Metanephros (tissue), 1 donor: ENCODE measurements around the gene OR2W3. TPM values are rescaled to one million over a fixed set of nuclear protein-coding genes. Genes with fewer than 3 reads are reported as not detected.

ENCODE experiments used
- total RNA-seq: library from RNA; depleted of rRNA; stranded (reverse); fragments of >200 nt; gene quantifications from one replicate; pipeline ENCODE4 v1.2.3, GENCODE V29; 2014

Gene OR2W3
- total RNA-seq = 2.6 TPM

GRCh38 chr1:247895163-247895637 lies at the start of gene OR2W3:
Gene OR2W3 (plus strand): TSS chr1:247895587. CDS start chr1:247895587, 0 bp downstream.

DNA sequence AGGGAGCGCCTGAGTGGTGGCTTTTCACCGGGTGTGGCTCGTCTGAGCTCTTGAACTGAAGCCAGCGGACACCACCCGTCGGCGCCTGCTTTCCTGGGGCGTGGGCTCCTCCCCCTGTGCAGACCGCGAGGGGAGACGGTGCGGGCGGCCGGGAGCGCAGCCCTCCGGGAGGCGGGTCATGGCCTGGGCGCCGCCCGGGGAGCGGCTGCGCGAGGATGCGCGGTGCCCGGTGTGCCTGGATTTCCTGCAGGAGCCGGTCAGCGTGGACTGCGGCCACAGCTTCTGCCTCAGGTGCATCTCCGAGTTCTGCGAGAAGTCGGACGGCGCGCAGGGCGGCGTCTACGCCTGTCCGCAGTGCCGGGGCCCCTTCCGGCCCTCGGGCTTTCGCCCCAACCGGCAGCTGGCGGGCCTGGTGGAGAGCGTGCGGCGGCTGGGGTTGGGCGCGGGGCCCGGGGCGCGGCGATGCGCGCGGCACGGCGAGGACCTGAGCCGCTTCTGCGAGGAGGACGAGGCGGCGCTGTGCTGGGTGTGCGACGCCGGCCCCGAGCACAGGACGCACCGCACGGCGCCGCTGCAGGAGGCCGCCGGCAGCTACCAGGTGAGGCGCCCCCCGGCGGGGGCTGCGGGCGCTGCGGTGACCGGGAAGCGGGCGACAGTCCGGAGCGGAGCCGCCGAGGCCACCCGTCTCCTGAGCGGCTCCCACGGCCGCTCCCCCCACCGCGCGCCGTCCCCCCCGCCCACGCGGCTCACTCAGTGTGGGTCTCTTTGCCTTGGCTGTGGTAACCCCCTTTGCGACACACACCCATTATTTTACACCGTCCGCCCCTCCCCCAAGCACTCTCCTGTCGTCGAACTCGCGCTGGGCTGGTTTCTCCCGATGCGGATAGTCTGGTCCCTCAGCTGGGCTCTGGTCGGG lies 38.1 kb upstream of the OR2W3 start, which contains the start of gene TRIM58:
TSS of gene TRIM58 (plus strand) at position 119 of the 916 bp plus-strand sequence. CDS start at position 179, 60 bp downstream.

DNA sequence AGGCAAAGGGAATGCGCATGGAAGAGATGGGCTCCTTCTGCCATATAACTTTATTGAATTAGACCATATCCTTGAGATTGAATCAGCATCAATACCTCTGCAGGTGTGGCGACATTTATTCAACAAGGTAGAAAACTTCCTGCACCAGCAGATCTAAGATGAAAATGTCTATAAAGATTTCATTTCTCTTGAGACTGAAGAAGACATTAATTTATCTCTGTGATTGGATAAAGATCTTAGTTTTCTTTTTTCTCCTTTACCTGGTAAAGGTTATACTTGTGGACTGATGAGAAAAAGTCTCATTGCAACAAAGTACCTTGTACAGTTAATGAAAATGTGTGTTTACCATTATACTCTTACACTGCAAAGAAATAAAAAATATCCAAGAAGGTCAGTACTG lies 24.6 kb downstream of the OR2W3 start, which contains the start of gene OR2T8:
TSS of gene OR2T8 (plus strand) at position 301 of the 400 bp plus-strand sequence. CDS start 766 bp downstream, outside the sequence.

DNA sequence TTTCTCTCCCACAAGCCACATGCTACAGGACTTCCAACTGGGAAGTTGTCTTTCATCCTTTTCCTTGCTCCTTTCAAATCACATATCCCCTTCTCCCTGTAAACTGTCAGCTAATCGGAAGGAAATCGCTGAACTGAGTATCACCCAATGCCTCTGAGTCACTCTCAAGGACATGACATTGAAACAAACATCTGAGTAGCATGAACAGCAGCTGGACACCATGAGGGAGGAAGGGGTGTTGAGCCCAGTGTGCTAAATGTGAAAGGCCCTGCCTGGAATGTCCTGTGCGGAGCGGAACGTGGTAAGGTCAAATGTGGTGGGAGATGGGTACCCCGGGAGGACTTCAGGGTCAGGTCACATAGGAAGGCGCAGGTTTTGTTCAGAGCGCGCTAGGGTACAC lies 29.5 kb downstream of the OR2W3 start, which contains the start of gene OR2AJ1:
TSS of gene OR2AJ1 (plus strand) at position 22 of the 400 bp plus-strand sequence. CDS start 8,880 bp downstream, outside the sequence.

Other genes starting within 250 kb of the OR2W3 start
- not detected for gene OR13G1, start 215.8 kb upstream of the OR2W3 start, total RNA-seq
- not detected for gene OR6F1, start 178.9 kb upstream of the OR2W3 start, total RNA-seq
- gene OR14K1, start 157.0 kb upstream of the OR2W3 start, total RNA-seq = not detected
- gene OR14A2, start 147.4 kb upstream of the OR2W3 start, total RNA-seq = not detected
- not detected for gene OR1C1, start 135.0 kb upstream of the OR2W3 start, total RNA-seq
- gene OR14A16, start 71.5 kb upstream of the OR2W3 start, total RNA-seq = not detected
- gene OR11L1, start 53.7 kb upstream of the OR2W3 start, total RNA-seq = not detected
- 9.3 TPM for gene TRIM58, start 38.4 kb upstream of the OR2W3 start, total RNA-seq
- gene OR2T8, start 24.7 kb downstream of the OR2W3 start, total RNA-seq = not detected
- gene OR2AJ1, start 29.3 kb downstream of the OR2W3 start, total RNA-seq = not detected
- not detected for gene OR2L8, start 53.3 kb downstream of the OR2W3 start, total RNA-seq
- gene OR2AK2, start 69.6 kb downstream of the OR2W3 start, total RNA-seq = not detected
- gene OR2L5, start 118.1 kb downstream of the OR2W3 start, total RNA-seq = not detected
- gene OR2L2, start 134.5 kb downstream of the OR2W3 start, total RNA-seq = 0.06 TPM
- not detected for gene OR2L3, start 151.2 kb downstream of the OR2W3 start, total RNA-seq
- not detected for gene OR2L13, start 199.6 kb downstream of the OR2W3 start, total RNA-seq
- not detected for gene OR2M5, start 249.6 kb downstream of the OR2W3 start, total RNA-seq